ENCODE results near the gene HINT1. TPM values are rescaled to one million over a fixed set of nuclear protein-coding genes. Genes with fewer than 3 reads are reported as not detected.

Gene HINT1
- total and polyA plus RNA-seq, 9 of the 15 experiments (the other 6 are each of a cell fraction or from before 2014, with no cell fraction given) = 296 to 1,027 (median 500) TPM

DNA sequence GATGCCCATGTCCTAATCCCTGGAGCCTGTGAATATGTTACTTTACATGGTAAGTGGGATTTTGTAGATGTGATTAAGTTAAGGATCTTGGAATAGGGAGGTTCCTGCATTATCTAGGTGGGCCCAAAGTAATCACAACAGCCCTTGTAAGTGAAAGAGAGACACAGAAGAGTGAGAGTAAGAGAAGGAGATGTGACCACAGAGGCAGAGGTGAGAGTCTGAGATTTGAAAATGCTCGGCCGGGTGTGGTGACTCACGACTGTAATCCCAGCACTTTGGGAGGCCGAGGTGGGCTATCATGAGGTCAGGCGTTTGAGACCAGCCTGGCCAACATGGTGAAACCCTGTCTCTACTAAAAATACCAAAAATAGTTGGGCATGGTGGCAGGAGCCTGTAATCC, 2.6 kb upstream of the HINT1 start (continued):
- TF ChIP-seq MITF (IDR thresholded peaks at IDR 0.05) (no peak), MEF2D (tag; conservative IDR thresholded peaks at IDR 0.05; ENCODE audit: low read depth) (no peak)

DNA sequence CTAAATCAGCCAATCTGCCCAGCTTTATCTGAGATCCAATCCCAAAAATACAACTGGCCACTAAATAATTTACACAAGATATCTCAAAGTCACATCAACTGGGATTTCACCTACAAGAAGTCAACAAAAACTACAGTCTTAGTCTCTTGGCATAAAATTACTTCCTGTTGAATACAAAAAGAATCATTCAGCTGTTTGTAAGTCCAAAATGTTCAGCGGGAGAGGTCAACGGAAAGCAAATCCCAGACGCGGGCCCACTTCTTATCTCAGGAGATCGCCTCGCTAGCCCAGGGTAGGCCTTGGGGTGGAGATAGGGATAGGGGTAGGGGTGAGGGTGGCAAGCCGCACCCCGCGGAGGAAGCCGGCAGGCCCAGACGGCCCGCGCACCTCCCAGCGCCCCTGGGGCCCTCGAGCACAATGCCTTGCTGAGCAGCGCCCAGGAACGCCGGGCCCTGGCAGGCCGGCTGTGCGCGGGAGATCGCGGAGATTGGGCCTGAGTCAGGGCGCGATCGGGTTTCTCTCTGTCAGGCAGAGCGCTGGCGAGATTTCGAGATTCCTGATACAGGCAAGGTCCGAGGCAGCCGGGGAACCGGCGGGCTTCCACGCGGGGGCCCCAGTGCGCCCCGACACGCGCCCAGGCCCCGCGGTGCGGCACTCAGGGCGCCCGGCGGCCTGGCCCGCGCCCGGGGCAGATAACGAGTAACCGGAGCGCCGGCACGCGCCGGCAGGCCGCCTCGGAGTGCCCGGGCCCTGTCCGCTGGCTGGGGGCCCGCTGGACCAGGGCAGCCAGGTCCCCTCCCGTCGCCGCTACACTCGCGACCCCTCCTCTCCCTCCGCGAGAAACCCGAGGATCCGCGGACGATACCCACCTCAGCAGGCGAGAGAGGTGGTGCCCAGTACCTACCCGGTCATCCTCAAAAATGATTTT, 601 bp downstream of the HINT1 start:
- H3K4me2 ChIP-seq (ENCODE audit: insufficient read depth, low read length) = peak overlapping the region; percentile 96
- no peaks in the 10 kb centered on the region for H3K9me1 ChIP-seq (ENCODE audit: control insufficient read depth, insufficient read depth, low read length)
- POLR2A ChIA-PET = interaction anchor here (0.6 to 7.2 kb wide), 5 partner anchors 8 to 1333 kb away, joined by 3 to 65 read pairs (median 4); no protein-coding TSS in a partner anchor
- peak overlapping the region; percentile 89 for H2AFZ ChIP-seq (ENCODE audit: low read depth, low read length)
- 0% methylated on average over 56 of the region's 73 CpGs for WGBS (ENCODE audit: insufficient coverage, low coverage, missing lambda C conversion rate)
- H3K4me1 ChIP-seq (replicated peaks in 1 of 2; ENCODE audit: control insufficient read depth in 2 of 2, insufficient read depth in 2 of 2, low read length in 2 of 2) = peaks cover 21% of the 10 kb centered on the region in 2 experiments
- peaks cover 48% of the 10 kb centered on the region for H3K79me2 ChIP-seq (ENCODE audit: control insufficient read depth, insufficient read depth, low read length)
- peak overlapping the region; percentile 97 for H3K27ac ChIP-seq (ENCODE audit: extremely low read depth, low read depth, low read length)
- peak overlapping the region; percentile 91 to 99 for H3K9ac ChIP-seq (ENCODE audit: insufficient read depth in 1 of 2, low read depth in 2 of 2, low read length in 2 of 2)
- H3K9me3 ChIP-seq (replicated peaks; ENCODE audit: control insufficient read depth, insufficient read depth, low read depth, low read length) = no peaks in the 10 kb centered on the region
- in situ Hi-C loops (cut with MboI) = loop anchor here (5.0 kb wide), 1 partner anchor 218 kb away; no protein-coding TSS in a partner anchor
- peaks cover 39% of the 10 kb centered on the region for H3K36me3 ChIP-seq (ENCODE audit: control insufficient read depth, insufficient read depth, low read length)
- no TSS peak for BruUV-seq (replicated peaks)
- DNase-seq (ENCODE audit: extremely low read depth in 1 of 4, low spot score in 3 of 4) = peak; percentile 69 to 85 (median 75)
- H3K4me3 ChIP-seq = peak overlapping the region; percentile 82
- peak; percentile 70 for FAIRE-seq
- intact Hi-C loops (cut with micrococcal nuclease) = loop anchor here (1.0 kb wide), 1 partner anchor 218 kb away; no protein-coding TSS in a partner anchor
- H3K27me3 ChIP-seq (ENCODE audit: control insufficient read depth in 2 of 2, insufficient read depth in 2 of 2, low read length in 2 of 2) = no peaks in the 10 kb centered on the region
- peak; percentile 76 for ATAC-seq
- CTCF ChIA-PET (ENCODE audit: low intra/inter-chr PET ratio) = interaction anchor here (0.8 kb wide), 1 partner anchor 252 kb away, joined by 7 read pairs; no protein-coding TSS in a partner anchor
- H4K20me1 ChIP-seq (replicated peaks; ENCODE audit: control insufficient read depth, insufficient read depth, low read length) = no peaks in the 10 kb centered on the region
- peak; percentile 91 for TF ChIP-seq RBBP5 (IDR thresholded peaks at IDR 0.05; ENCODE audit: borderline replicate concordance, insufficient read depth, low read length, poor library complexity, severe bottlenecking)
- no peak for TF ChIP-seq ZC3H8 (IDR thresholded peaks at IDR 0.05)
- 0 out of 2 replicates have a peak, but pooled peaks have one; percentile 4 for TF ChIP-seq SNIP1 (IDR thresholded peaks at IDR 0.05; ENCODE audit: low read depth)
- no peak for TF ChIP-seq THRA (IDR thresholded peaks at IDR 0.05)
- no peak for TF ChIP-seq MTA2 (IDR thresholded peaks at IDR 0.05; ENCODE audit: low read depth)
- TF ChIP-seq HNRNPL (IDR thresholded peaks at IDR 0.05; ENCODE audit: low read depth, low read length) = peak; percentile 98
- TF ChIP-seq ZNF695 (CRISPR knock-in tag; IDR thresholded peaks at IDR 0.05) = 0 out of 2 replicates have a peak, but pooled peaks have one; percentile 66
- peak; percentile 51 for TF ChIP-seq GABPB1 (CRISPR knock-in tag; IDR thresholded peaks at IDR 0.05)
- TF ChIP-seq SAP30 (IDR thresholded peaks at IDR 0.05; ENCODE audit: borderline replicate concordance, insufficient read depth, low read depth, low read length, poor library complexity, severe bottlenecking) = peak; percentile 37
- no peak for TF ChIP-seq BRCA1 (IDR thresholded peaks at IDR 0.05)
- no peak for TF ChIP-seq BRCA1 (CRISPR knock-in tag; IDR thresholded peaks at IDR 0.05)
- no peak for TF ChIP-seq ZNF140 (CRISPR knock-in tag; IDR thresholded peaks at IDR 0.05)
- peak; percentile 100 for TF ChIP-seq E2F3 (CRISPR knock-in tag; IDR thresholded peaks at IDR 0.05)
- TF ChIP-seq ZNF121 (CRISPR knock-in tag; conservative IDR thresholded peaks at IDR 0.05) = 0 out of 2 replicates have a peak, but pooled peaks have one; percentile 13
- peak in 1 of 2 experiments; percentile 82; a peak in 2 of 4 replicates for TF ChIP-seq HDAC1 (IDR thresholded peaks at IDR 0.05)
- TF ChIP-seq CBX1 (IDR thresholded peaks at IDR 0.05; ENCODE audit: low read depth) = peak; percentile 68

Data from K562 (cell line).